ENCODE data around the gene LUZP4.
A peak's percentile ranks its signal among the peaks of the same experiment; 100 is the strongest.

Gene LUZP4

GRCh38 chrX:115348446-115349225, 59.1 kb downstream of the LUZP4 start:
- WGBS, result 96% methylated on average over 4 of the region's 7 CpGs
- H3K79me1 ChIP-seq (replicated peaks; ENCODE audit: low read length, poor library complexity, severe bottlenecking), result no peaks in the 10 kb centered on the region

GRCh38 chrX:115350711-115351381, 61.3 kb downstream of the LUZP4 start:
- no peak overlapping the region for H3K4me2 ChIP-seq (ENCODE audit: low read length, poor library complexity, severe bottlenecking)
- H3K79me1 ChIP-seq (replicated peaks; ENCODE audit: low read length, poor library complexity, severe bottlenecking), result no peaks in the 10 kb centered on the region
- peaks cover 0 to 42% of the 10 kb centered on the region in 2 experiments for H3K27me3 ChIP-seq (ENCODE audit: control insufficient read depth in 1 of 2, insufficient read depth in 1 of 2, low read length in 2 of 2)
- H2BK15ac ChIP-seq (ENCODE audit: low read depth, poor library complexity, severe bottlenecking), result no peak overlapping the region
- H3K4me3 ChIP-seq (ENCODE audit: insufficient read depth in 1 of 2, low read depth in 1 of 2, low read length in 2 of 2), result no peak overlapping the region
- no peak overlapping the region for H2BK120ac ChIP-seq (ENCODE audit: low read depth, low read length)
- no peak overlapping the region for H4K91ac ChIP-seq (ENCODE audit: low read length)
- H3K14ac ChIP-seq (ENCODE audit: low read length in 2 of 2), result no peak overlapping the region
- H3K18ac ChIP-seq (ENCODE audit: low read depth in 1 of 2, low read length in 2 of 2), result peak overlapping the region in 1 of 2 experiments; percentile 12
- H3K4me1 ChIP-seq (ENCODE audit: control insufficient read depth, insufficient read depth, low read depth, low read length), result no peaks in the 10 kb centered on the region
- no peak for DNase-seq
- H3K9me3 ChIP-seq (ENCODE audit: control insufficient read depth, low read length), result no peaks in the 10 kb centered on the region
- no peak overlapping the region for H2AFZ ChIP-seq (ENCODE audit: low read depth, low read length)
- H3K36me3 ChIP-seq (ENCODE audit: control insufficient read depth in 1 of 2, insufficient read depth in 2 of 2, low read depth in 1 of 2, low read length in 2 of 2), result no peaks in the 10 kb centered on the region
- H3K23ac ChIP-seq (ENCODE audit: low read length in 2 of 2), result no peak overlapping the region
- no peak overlapping the region for H2AK5ac ChIP-seq (ENCODE audit: low read length, severe bottlenecking)
- H4K8ac ChIP-seq (ENCODE audit: low read length), result no peak overlapping the region
- H2BK12ac ChIP-seq (ENCODE audit: low read length in 2 of 2), result no peak overlapping the region
- WGBS, result 93% methylated on average over 6 of the region's 10 CpGs
- no peak overlapping the region for H2BK5ac ChIP-seq (ENCODE audit: low read depth, low read length, poor library complexity, severe bottlenecking)
- H3K9ac ChIP-seq (ENCODE audit: low read length), result no peak overlapping the region
- H3K4ac ChIP-seq (ENCODE audit: low read depth in 1 of 2, low read length in 2 of 2), result no peak overlapping the region
- H3K27ac ChIP-seq (ENCODE audit: low read length, poor library complexity, severe bottlenecking), result no peak overlapping the region

More at GRCh38 chrX:115348446-115349225, 59.1 kb downstream of the LUZP4 start:
- no peak overlapping the region for H3K23ac ChIP-seq (ENCODE audit: low read length in 2 of 2)
- no peaks in the 10 kb centered on the region for H3K9me3 ChIP-seq (ENCODE audit: control insufficient read depth, low read length)
- no peak for DNase-seq
- H3K18ac ChIP-seq (ENCODE audit: low read depth in 1 of 2, low read length in 2 of 2), result no peak overlapping the region
- no peaks in the 10 kb centered on the region for H3K36me3 ChIP-seq (ENCODE audit: control insufficient read depth in 1 of 2, insufficient read depth in 2 of 2, low read depth in 1 of 2, low read length in 2 of 2)
- H2BK120ac ChIP-seq (ENCODE audit: low read depth, low read length), result no peak overlapping the region
- H2BK12ac ChIP-seq (ENCODE audit: low read length in 2 of 2), result no peak overlapping the region
- no peak overlapping the region for H3K4me2 ChIP-seq (ENCODE audit: low read length, poor library complexity, severe bottlenecking)
- no peak overlapping the region for H3K4ac ChIP-seq (ENCODE audit: low read depth in 1 of 2, low read length in 2 of 2)
- H3K9ac ChIP-seq (ENCODE audit: low read length), result no peak overlapping the region
- no peak overlapping the region for H4K8ac ChIP-seq (ENCODE audit: low read length)
- H2AK5ac ChIP-seq (ENCODE audit: low read length, severe bottlenecking), result no peak overlapping the region
- H3K4me3 ChIP-seq (ENCODE audit: insufficient read depth in 1 of 2, low read depth in 1 of 2, low read length in 2 of 2), result no peak overlapping the region
- H2BK5ac ChIP-seq (ENCODE audit: low read depth, low read length, poor library complexity, severe bottlenecking), result no peak overlapping the region
- H3K4me1 ChIP-seq (ENCODE audit: control insufficient read depth, insufficient read depth, low read depth, low read length), result no peaks in the 10 kb centered on the region
- no peak overlapping the region for H3K27ac ChIP-seq (ENCODE audit: low read length, poor library complexity, severe bottlenecking)
- H3K14ac ChIP-seq (ENCODE audit: low read length in 2 of 2), result no peak overlapping the region
- H4K91ac ChIP-seq (ENCODE audit: low read length), result no peak overlapping the region
- H2AFZ ChIP-seq (ENCODE audit: low read depth, low read length), result no peak overlapping the region
- H2BK15ac ChIP-seq (ENCODE audit: low read depth, poor library complexity, severe bottlenecking), result no peak overlapping the region
- H3K27me3 ChIP-seq (ENCODE audit: control insufficient read depth in 1 of 2, insufficient read depth in 1 of 2, low read length in 2 of 2), result peaks cover 0 to 27% of the 10 kb centered on the region in 2 experiments

- Histone ChIP-seq H2AFZ (ENCODE audit: low read depth, low read length) (no peak overlapping the region), H3K14ac (ENCODE audit: low read length in 2 of 2) (no peak overlapping the region), H3K4ac (ENCODE audit: low read depth in 1 of 2, low read length in 2 of 2) (no peak overlapping the region), H3K18ac (ENCODE audit: low read depth in 1 of 2, low read length in 2 of 2) (no peak overlapping the region), H3K4me2 (ENCODE audit: low read length, poor library complexity, severe bottlenecking) (no peak overlapping the region), H4K8ac (ENCODE audit: low read length) (no peak overlapping the region), H2BK5ac (ENCODE audit: low read depth, low read length, poor library complexity, severe bottlenecking) (no peak overlapping the region), H3K23ac (ENCODE audit: low read length in 2 of 2) (no peak overlapping the region), H3K27ac (ENCODE audit: low read length, poor library complexity, severe bottlenecking) (no peak overlapping the region), H3K27me3 (ENCODE audit: control insufficient read depth in 1 of 2, insufficient read depth in 1 of 2, low read length in 2 of 2) (peaks cover 0 to 24% of the 10 kb centered on the region in 2 experiments), H3K9me3 (ENCODE audit: control insufficient read depth, low read length) (no peaks in the 10 kb centered on the region), H3K79me1 (replicated peaks; ENCODE audit: low read length, poor library complexity, severe bottlenecking) (no peaks in the 10 kb centered on the region), H3K4me1 (ENCODE audit: control insufficient read depth, insufficient read depth, low read depth, low read length) (no peaks in the 10 kb centered on the region), H3K9ac (ENCODE audit: low read length) (no peak overlapping the region), H2BK12ac (ENCODE audit: low read length in 2 of 2) (no peak overlapping the region), H2BK15ac (ENCODE audit: low read depth, poor library complexity, severe bottlenecking) (no peak overlapping the region), H4K91ac (ENCODE audit: low read length) (no peak overlapping the region), H2BK120ac (ENCODE audit: low read depth, low read length) (no peak overlapping the region), H3K4me3 (ENCODE audit: insufficient read depth in 1 of 2, low read depth in 1 of 2, low read length in 2 of 2) (no peak overlapping the region), H3K36me3 (ENCODE audit: control insufficient read depth in 1 of 2, insufficient read depth in 2 of 2, low read depth in 1 of 2, low read length in 2 of 2) (no peaks in the 10 kb centered on the region), H2AK5ac (ENCODE audit: low read length, severe bottlenecking) (no peak overlapping the region)
- WGBS, result 40% methylated on average over 1 of the region's 4 CpGs
- no peak for DNase-seq
Observed at GRCh38 chrX:115356369-115356768, 66.9 kb downstream of the LUZP4 start.
